HCT116 (cell line): ENCODE results near the gene ATP13A2. TPM values are rescaled to one million over a fixed set of nuclear protein-coding genes. Genes with fewer than 3 reads are reported as not detected.

Experiments
- ATAC-seq: fragments of 200-7000 bp; cut with Tn5 transposase; 2 replicates; pipeline ENCODE4 v1.9.1; 2020; ENCODE audit warnings: mild to moderate bottlenecking, moderate library complexity
- BruUV-seq: library from RNA; stranded (reverse); fragments of 400-500 nt; replicated peaks from 2 replicates; lab custom pipeline; 2021; lab: Mats Ljungman, UMichigan
- CTCF ChIA-PET: fragments of 300-600 bp; sonication (Branson Sonifier 250); formaldehyde crosslinking; loops from one replicate; lab custom pipeline; 2021; ENCODE audit warnings: antibody characterized with exemption; lab: Charles Lee
- POLR2A ChIA-PET: fragments of 300-600, 350-600 bp; sonication (Branson Sonifier 250); formaldehyde crosslinking; loops from one replicate; lab custom pipeline; 2021; ENCODE audit warnings: antibody characterized with exemption; lab: Charles Lee
- RAD21 ChIA-PET, 2 experiments: fragments of 300-600 bp; sonication (Branson Sonifier 250); formaldehyde crosslinking; loops; one replicate each; lab custom pipeline; 2023; ENCODE audit warnings: low total read pairs in 2 of 2; ENCODE audit not compliant: uncharacterized antibody in 2 of 2, unreplicated experiment in 2 of 2, low non-redundant PET in 1 of 2; lab: Charles Lee
- DNase-seq: peaks from one replicate; pipeline ENCODE4 v3.0.0-alpha.2; 2010; ENCODE audit warnings: low read depth, low spot score
- H2AFZ ChIP-seq: fragments of 200-600 bp; shearing (Covaris generic), sonication (generic); 2 replicates; pipeline ENCODE4 v1.6.1; 2017; ENCODE audit warnings: low read depth, mixed run types, mixed read lengths, antibody characterized with exemption, low read length; ENCODE audit not compliant: poor library complexity, severe bottlenecking
- H3K27ac ChIP-seq: 2 replicates; pipeline ENCODE4 v1.5.1; 2012; ENCODE audit warnings: low read depth, low read length
- H3K27me3 ChIP-seq: fragments of 200-600 bp; sonication (generic); 2 replicates; pipeline ENCODE4 v1.6.1; 2016; ENCODE audit warnings: mixed run types, low read length, mixed read lengths; ENCODE audit not compliant: insufficient read depth
- H3K36me3 ChIP-seq, 2 experiments: fragments of 200-500 bp in 1 of 2; fragments of 200-600 bp in 1 of 2; sonication (Bioruptor generic) in 1 of 2; sonication (generic) in 1 of 2; 2 replicates each; pipeline versions ENCODE4 v1.5.1 to v1.6.1; 2014 to 2016; ENCODE audit warnings: low read length in 2 of 2, inconsistent platforms in 1 of 2, mixed read lengths in 1 of 2, mixed run types in 1 of 2; ENCODE audit not compliant: insufficient read depth in 2 of 2, control insufficient read depth in 1 of 2
- H3K4me1 ChIP-seq, 2 experiments: fragments of 200-600 bp in 1 of 2; sonication (generic) in 1 of 2; 2 replicates each; pipeline versions ENCODE4 v1.5.1 to v1.6.1; 2012 to 2017; ENCODE audit warnings: low read length in 2 of 2, inconsistent platforms in 1 of 2, mild to moderate bottlenecking in 1 of 2, mixed read lengths in 1 of 2, mixed run types in 1 of 2, moderate library complexity in 1 of 2; ENCODE audit not compliant: insufficient read depth in 2 of 2, control insufficient read depth in 1 of 2
- H3K4me2 ChIP-seq: fragments of 200-600 bp; sonication (generic); 2 replicates; pipeline ENCODE4 v1.6.1; 2017; ENCODE audit warnings: mixed run types, low read length, mixed read lengths
- H3K4me3 ChIP-seq, 2 experiments: fragments of 200-600 bp in 1 of 2; sonication (generic) in 1 of 2; replicated peaks in 1 of 2; 2 replicates each; pipeline ENCODE4 v1.5.1; 2011 to 2016; ENCODE audit warnings: low read length in 2 of 2, control low read depth in 1 of 2, low read depth in 1 of 2, mild to moderate bottlenecking in 1 of 2, mixed read lengths in 1 of 2, mixed run types in 1 of 2
- H3K79me2 ChIP-seq: fragments of 200-600 bp; sonication (generic); 2 replicates; pipeline ENCODE4 v1.6.1; 2017; ENCODE audit warnings: mild to moderate bottlenecking, mixed run types, low read length, moderate library complexity, mixed read lengths; ENCODE audit not compliant: insufficient read depth
- H3K9ac ChIP-seq: fragments of 200-600 bp; sonication (generic); 2 replicates; pipeline ENCODE4 v1.6.1; 2016; ENCODE audit warnings: low read length, mixed read lengths
- H3K9me2 ChIP-seq: fragments of 200-600 bp; sonication (generic), shearing (Covaris generic); 2 replicates; pipeline ENCODE4 v1.6.1; 2017; ENCODE audit warnings: mixed run types, mild to moderate bottlenecking, moderate library complexity; ENCODE audit not compliant: insufficient read depth
- H3K9me3 ChIP-seq, 2 experiments: fragments of 200-500 bp in 1 of 2; fragments of 200-600 bp in 1 of 2; sonication (Bioruptor generic) in 1 of 2; sonication (generic) in 1 of 2; 2 replicates each; pipeline ENCODE4 v1.6.1; 2014 to 2017; ENCODE audit warnings: low read length in 2 of 2, mixed read lengths in 2 of 2, inconsistent platforms in 1 of 2, low read depth in 1 of 2, mild to moderate bottlenecking in 1 of 2, mixed run types in 1 of 2, moderate library complexity in 1 of 2; ENCODE audit not compliant: control insufficient read depth in 1 of 2, insufficient read depth in 1 of 2
- H4K20me1 ChIP-seq: fragments of 200-600 bp; sonication (generic), shearing (Covaris generic); 2 replicates; pipeline ENCODE4 v1.6.1; 2017; ENCODE audit warnings: mixed run types, mild to moderate bottlenecking, moderate library complexity; ENCODE audit not compliant: insufficient read depth
- ATF3 ChIP-seq: IDR thresholded peaks from 2 replicates; pipeline ENCODE4 v1.6.1; 2012
- CBX3 ChIP-seq: IDR thresholded peaks from 2 replicates; pipeline ENCODE4 v1.6.1; 2012; ENCODE audit warnings: low read depth
- CTCF ChIP-seq, 3 experiments: fragments of 200-600 bp in 1 of 3; sonication (generic) in 1 of 3; IDR thresholded peaks in 2 of 3; conservative IDR thresholded peaks in 1 of 3; 2 replicates each; pipeline ENCODE4 v1.5.1; 2012 to 2017; ENCODE audit warnings: low read depth in 2 of 3, low read length in 2 of 3, antibody characterized with exemption in 1 of 3, borderline replicate concordance in 1 of 3, control low read depth in 1 of 3, mild to moderate bottlenecking in 1 of 3, mixed read lengths in 1 of 3, mixed run types in 1 of 3, moderate library complexity in 1 of 3; ENCODE audit not compliant: insufficient read depth in 1 of 3
- EZH2phosphoT487 ChIP-seq: fragments of 200-600 bp; IDR thresholded peaks from 2 replicates; pipeline ENCODE4 v1.6.1; 2018; ENCODE audit warnings: antibody characterized with exemption, borderline replicate concordance
- POLR2AphosphoS5 ChIP-seq: IDR thresholded peaks from 2 replicates; pipeline ENCODE4 v1.6.1; 2011; ENCODE audit warnings: mild to moderate bottlenecking, low read depth, low read length, moderate library complexity
- SIN3A ChIP-seq: IDR thresholded peaks from 2 replicates; pipeline ENCODE4 v1.6.1; 2012; ENCODE audit warnings: low read depth
- TCF7L2 ChIP-seq: IDR thresholded peaks from 2 replicates; pipeline ENCODE4 v1.7.0; 2011; ENCODE audit warnings: borderline replicate concordance, inconsistent platforms; ENCODE audit not compliant: insufficient read depth, insufficient read length; ENCODE audit errors: extremely low read depth
- intact Hi-C: fragments of 100-400 bp; cut with micrococcal nuclease; formaldehyde crosslinking; loops from 2 replicates; pipeline ENCODE4 v1.10.0; 2022
- total RNA-seq: library from RNA; stranded (reverse); gene quantifications from one replicate; pipeline ENCODE4 v1.2.1, GENCODE V29; 2021; ENCODE audit not compliant: unreplicated experiment

ATP13A2 gene
- total RNA-seq, 1 experiment from 2014 or later, result 60.5 TPM

- H3K4me2 ChIP-seq, result peak overlapping the region; percentile 99
- H3K27ac ChIP-seq, result peak overlapping the region; percentile 70; the same call in 1 of the 2 replicates
- TF ChIP-seq SIN3A, result no peak
- no peak for TF ChIP-seq TCF7L2
- no peak for TF ChIP-seq EZH2phosphoT487
- TF ChIP-seq CBX3, result no peak
- no peak for TF ChIP-seq ATF3
- TF ChIP-seq CTCF (IDR thresholded peaks at IDR 0.05 in 2 of 3, conservative IDR thresholded peaks at IDR 0.05 in 1 of 3; ENCODE audit: borderline replicate concordance in 1 of 3, insufficient read depth in 1 of 3, low read depth in 2 of 3, low read length in 2 of 3), result no peak
- no peak for TF ChIP-seq POLR2AphosphoS5
- peak overlapping the region; percentile 81 to 94 for H3K4me3 ChIP-seq
- no peaks in the 10 kb centered on the region for H3K9me3 ChIP-seq
- RAD21 ChIA-PET, result no interaction called here
- no TSS peak for BruUV-seq
- POLR2A ChIA-PET, result no interaction called here
- CTCF ChIA-PET, result no interaction called here
- H3K4me1 ChIP-seq, result peaks cover 17 to 35% of the 10 kb centered on the region in 2 experiments
- DNase-seq (no peak), ATAC-seq (peak; percentile 7)
- H2AFZ ChIP-seq, result no peak overlapping the region
- H3K27me3 ChIP-seq, result no peaks in the 10 kb centered on the region
- H3K9me2 ChIP-seq, result no peaks in the 10 kb centered on the region
- no peaks in the 10 kb centered on the region for H3K36me3 ChIP-seq
- no peaks in the 10 kb centered on the region for H4K20me1 ChIP-seq
- intact Hi-C loops, result loop anchor here (5.0 kb wide), 2 partner anchors 36 to 49 kb away; no protein-coding TSS in a partner anchor
- peak overlapping the region; percentile 78 for H3K9ac ChIP-seq
- H3K79me2 ChIP-seq, result no peaks in the 10 kb centered on the region
These were observed 663 bp downstream of the ATP13A2 start for GRCh38 chr1:17011092-17011438.
